ENCODE results near the gene KIAA0513. TPM values are rescaled to one million over a fixed set of nuclear protein-coding genes. Genes with fewer than 3 reads are reported as not detected.
"Not testable (repeated sequence)": the region's sequence is repeated elsewhere in the genome, so short reads cannot be mapped to it uniquely, and the experiment has no call there.

KIAA0513 gene
- total RNA-seq, 1 donor from 2014 or later = 12.5 TPM

DNA sequence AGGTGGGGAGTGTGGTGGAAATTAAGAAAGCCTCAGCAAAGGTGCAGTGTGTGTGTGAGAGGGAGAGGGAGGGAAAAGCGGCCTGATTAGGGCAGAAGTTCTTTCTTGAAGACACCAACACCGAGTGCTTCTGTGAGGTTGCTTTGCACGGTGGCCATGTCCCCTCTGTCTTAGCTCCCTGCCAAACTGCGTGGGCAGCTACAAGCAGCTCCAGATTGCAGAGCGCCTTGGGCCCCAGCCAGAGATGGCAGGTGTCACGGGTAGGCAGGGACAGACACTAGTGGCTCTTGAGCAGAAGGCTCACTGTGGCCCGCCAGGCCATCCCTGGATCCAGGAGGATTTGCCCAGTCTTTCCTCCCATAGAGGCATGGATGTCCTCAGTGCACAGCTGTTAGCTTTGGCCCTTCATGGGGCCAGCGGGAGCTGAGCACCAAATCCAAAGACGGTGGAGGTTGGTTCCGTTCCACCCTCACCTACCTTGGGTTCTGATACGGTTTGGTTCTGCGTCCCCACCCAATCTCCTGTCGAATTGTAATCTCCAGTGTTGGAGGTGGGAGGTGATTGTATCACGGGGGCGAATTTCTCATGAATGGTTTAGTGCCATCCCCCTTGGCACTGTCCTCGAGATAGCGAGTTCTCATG lies 21.4 kb downstream of the KIAA0513 start:
- H3K4me3 ChIP-seq (ENCODE audit: low read depth, low read length) = no peak overlapping the region
- no peak for TF ChIP-seq CTCF (conservative IDR thresholded peaks at IDR 0.05; ENCODE audit: low read depth, low read length)
- no peak for DNase-seq (ENCODE audit: low read depth)

DNA sequence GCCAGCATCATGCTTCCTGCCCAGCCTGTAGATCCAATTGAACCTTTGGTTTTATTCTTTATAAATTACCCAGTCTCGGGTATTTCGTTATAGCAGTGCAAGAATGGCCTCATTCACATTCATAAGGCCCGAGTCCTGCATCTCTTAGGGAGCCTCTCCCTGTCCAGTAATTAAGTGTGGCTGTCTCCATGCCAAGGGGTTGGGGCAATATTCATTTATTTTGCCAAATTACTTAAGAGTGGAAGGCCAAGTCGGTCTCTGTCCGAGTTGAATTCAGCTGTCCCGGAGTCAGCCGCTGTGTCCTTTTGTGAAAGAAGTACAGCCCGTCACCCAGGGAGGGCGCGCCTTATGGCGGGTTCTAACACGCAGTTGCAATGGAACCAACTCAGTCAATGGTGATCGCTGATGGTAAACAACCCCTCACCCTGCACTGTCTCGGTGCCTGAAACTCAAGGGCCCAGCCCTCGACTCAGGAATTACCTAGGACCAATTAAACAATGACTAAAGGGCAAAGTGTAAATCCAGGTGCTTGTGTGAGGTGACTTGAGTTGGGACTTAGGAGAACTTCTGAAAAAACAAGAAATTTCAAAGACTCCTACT lies 22.2 kb downstream of the KIAA0513 start:
- no peak for DNase-seq (ENCODE audit: low read depth)
- TF ChIP-seq CTCF (conservative IDR thresholded peaks at IDR 0.05; ENCODE audit: low read depth, low read length) = no peak
- no peak overlapping the region for H3K4me3 ChIP-seq (ENCODE audit: low read depth, low read length)

GRCh38 chr16:85051067-85051581 lies 23.5 kb downstream of the KIAA0513 start:
- no peak for DNase-seq (ENCODE audit: low read depth)
- no peak for TF ChIP-seq CTCF (conservative IDR thresholded peaks at IDR 0.05; ENCODE audit: low read depth, low read length)
- no peak overlapping the region for H3K4me3 ChIP-seq (ENCODE audit: low read depth, low read length)

GRCh38 chr16:85051683-85052082 lies 24.1 kb downstream of the KIAA0513 start:
- TF ChIP-seq CTCF (conservative IDR thresholded peaks at IDR 0.05; ENCODE audit: low read depth, low read length) = no peak
- DNase-seq (ENCODE audit: low read depth) = no peak
- H3K4me3 ChIP-seq (ENCODE audit: low read depth, low read length) = no peak overlapping the region

DNA sequence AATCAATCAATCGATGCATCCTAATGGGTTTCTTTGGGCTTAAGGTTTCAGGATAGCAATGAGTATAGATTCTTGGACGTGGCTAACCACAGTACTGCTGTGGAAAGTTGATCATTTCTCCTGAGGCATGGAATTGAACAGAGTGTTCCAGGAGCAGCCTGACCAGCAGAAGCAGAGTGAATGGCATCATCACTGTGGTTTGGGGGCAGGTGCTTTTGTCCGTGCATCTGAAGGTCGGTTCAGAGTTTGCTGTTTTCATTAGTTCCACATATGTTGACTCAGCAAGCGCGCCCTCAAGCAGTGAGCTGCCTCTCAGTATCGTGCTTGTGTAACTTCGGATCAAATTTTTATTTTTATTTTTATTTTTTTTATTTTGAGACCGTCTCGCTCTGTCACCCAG lies 24.9 kb downstream of the KIAA0513 start:
- no peak for TF ChIP-seq CTCF (conservative IDR thresholded peaks at IDR 0.05; ENCODE audit: low read depth, low read length)
- no peak overlapping the region for H3K4me3 ChIP-seq (ENCODE audit: low read depth, low read length)
- no peak for DNase-seq (ENCODE audit: low read depth)

GRCh38 chr16:85054321-85054720 lies 26.7 kb downstream of the KIAA0513 start:
- not testable (repeated sequence) for DNase-seq (ENCODE audit: low read depth); H3K4me3 ChIP-seq (ENCODE audit: low read depth, low read length)

DNA sequence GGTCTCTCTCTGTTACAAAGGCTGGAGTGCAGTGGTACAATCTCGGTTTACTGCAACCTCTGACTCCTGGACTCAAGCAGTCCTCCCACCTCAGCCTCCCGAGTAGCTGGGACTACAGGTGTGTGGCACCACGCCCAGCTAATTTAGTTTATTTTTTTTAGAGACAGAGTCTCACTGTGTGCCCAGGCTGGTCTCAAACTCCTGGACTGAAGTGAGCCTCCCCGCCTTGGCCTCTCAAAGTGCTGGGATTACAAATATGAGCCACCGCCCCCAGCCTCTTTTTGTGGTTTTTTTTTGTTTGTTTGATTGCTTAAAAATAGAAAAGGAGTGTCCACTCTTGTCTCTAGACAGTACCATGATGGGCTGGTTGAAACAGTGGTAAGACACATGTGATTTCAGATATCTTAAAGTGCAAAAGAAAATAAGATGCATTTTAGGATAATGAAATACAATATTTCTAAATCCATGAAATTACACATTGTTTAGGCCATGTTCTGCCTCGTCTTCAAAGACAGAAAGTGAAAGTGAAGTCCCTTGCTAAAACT lies 27.4 kb downstream of the KIAA0513 start:
- no peak for TF ChIP-seq CTCF (conservative IDR thresholded peaks at IDR 0.05; ENCODE audit: low read depth, low read length)
- no peak for DNase-seq (ENCODE audit: low read depth)
- no peak overlapping the region for H3K4me3 ChIP-seq (ENCODE audit: low read depth, low read length)
